RWPE2 (cell line): ENCODE measurements around the gene USH2A.
A peak's percentile ranks its signal among the peaks of the same experiment; 100 is the strongest.

Experiments used
- ATAC-seq: fragments of 200-7000 bp; cut with Tn5 transposase; 3 replicates; pipeline ENCODE4 v1.9.1; 2021; ENCODE audit warnings: low read depth
- DNase-seq: peaks from one replicate; pipeline ENCODE4 v3.0.0-alpha.2; 2020; ENCODE audit warnings: low spot score
- H3K27ac ChIP-seq: fragments of 450-650 bp; 2 replicates; pipeline ENCODE4 v1.5.1; 2017; ENCODE audit warnings: mild to moderate bottlenecking; ENCODE audit not compliant: poor library complexity, severe bottlenecking
- H3K27me3 ChIP-seq: fragments of 250-450 bp; sonication (Bioruptor Pico); 2 replicates; pipeline ENCODE4 v1.5.1; 2021; ENCODE audit warnings: mild to moderate bottlenecking, moderate library complexity; ENCODE audit not compliant: insufficient read depth, poor library complexity, severe bottlenecking
- H3K36me3 ChIP-seq: fragments of 250-450 bp; sonication (Bioruptor Pico); 2 replicates; pipeline ENCODE4 v1.5.1; 2020; ENCODE audit warnings: low read depth, mild to moderate bottlenecking, moderate library complexity
- H3K4me1 ChIP-seq: fragments of 250-450 bp; sonication (Bioruptor Pico); 2 replicates; pipeline ENCODE4 v1.5.1; 2021; ENCODE audit warnings: mild to moderate bottlenecking, moderate library complexity; ENCODE audit not compliant: insufficient read depth, poor library complexity, severe bottlenecking
- H3K4me3 ChIP-seq: fragments of 250-450 bp; sonication (Bioruptor Pico); 2 replicates; pipeline ENCODE4 v1.5.1; 2021; ENCODE audit warnings: mild to moderate bottlenecking, moderate library complexity; ENCODE audit not compliant: severe bottlenecking
- H3K9me3 ChIP-seq: fragments of 250-450 bp; sonication (Bioruptor Pico); 2 replicates; pipeline ENCODE4 v1.5.1; 2021; ENCODE audit warnings: mild to moderate bottlenecking, moderate library complexity; ENCODE audit not compliant: severe bottlenecking
- TF ChIP-seq, protein P1 (sequence below): fragments of 450-650 bp; IDR thresholded peaks from one replicate; pipeline ENCODE4 v1.5.1; 2017; ENCODE audit warnings: mild to moderate bottlenecking, moderate library complexity; ENCODE audit not compliant: poor library complexity, severe bottlenecking

Gene USH2A

DNA sequence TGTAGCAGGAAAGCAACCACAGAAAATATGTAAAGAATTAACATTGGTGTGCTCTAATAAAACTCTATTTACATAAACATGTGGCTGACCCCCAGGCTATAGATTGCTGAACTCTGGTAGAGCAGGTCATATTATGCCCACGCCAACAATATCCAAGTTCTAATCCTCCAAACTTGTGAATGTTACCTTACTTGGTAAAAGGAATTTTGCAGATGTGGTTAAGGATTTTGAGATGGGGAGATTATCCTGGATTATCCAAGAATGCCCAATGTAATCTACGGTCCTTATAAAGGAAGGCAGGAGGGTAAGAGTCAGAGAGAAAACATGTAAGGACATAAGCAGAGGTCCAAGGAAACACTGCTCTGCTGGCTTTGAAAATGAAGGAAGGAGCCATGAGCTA lies 201.0 kb downstream of the USH2A start:
- no peak for ATAC-seq
- H3K27ac ChIP-seq = no peak overlapping the region
- TF ChIP-seq, protein P1, sequence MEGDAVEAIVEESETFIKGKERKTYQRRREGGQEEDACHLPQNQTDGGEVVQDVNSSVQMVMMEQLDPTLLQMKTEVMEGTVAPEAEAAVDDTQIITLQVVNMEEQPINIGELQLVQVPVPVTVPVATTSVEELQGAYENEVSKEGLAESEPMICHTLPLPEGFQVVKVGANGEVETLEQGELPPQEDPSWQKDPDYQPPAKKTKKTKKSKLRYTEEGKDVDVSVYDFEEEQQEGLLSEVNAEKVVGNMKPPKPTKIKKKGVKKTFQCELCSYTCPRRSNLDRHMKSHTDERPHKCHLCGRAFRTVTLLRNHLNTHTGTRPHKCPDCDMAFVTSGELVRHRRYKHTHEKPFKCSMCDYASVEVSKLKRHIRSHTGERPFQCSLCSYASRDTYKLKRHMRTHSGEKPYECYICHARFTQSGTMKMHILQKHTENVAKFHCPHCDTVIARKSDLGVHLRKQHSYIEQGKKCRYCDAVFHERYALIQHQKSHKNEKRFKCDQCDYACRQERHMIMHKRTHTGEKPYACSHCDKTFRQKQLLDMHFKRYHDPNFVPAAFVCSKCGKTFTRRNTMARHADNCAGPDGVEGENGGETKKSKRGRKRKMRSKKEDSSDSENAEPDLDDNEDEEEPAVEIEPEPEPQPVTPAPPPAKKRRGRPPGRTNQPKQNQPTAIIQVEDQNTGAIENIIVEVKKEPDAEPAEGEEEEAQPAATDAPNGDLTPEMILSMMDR = no peak
- H3K4me1 ChIP-seq = no peaks in the 10 kb centered on the region
- no peaks in the 10 kb centered on the region for H3K9me3 ChIP-seq
- H3K27me3 ChIP-seq = no peaks in the 10 kb centered on the region
- DNase-seq = no peak
- H3K36me3 ChIP-seq = no peaks in the 10 kb centered on the region
- no peak overlapping the region for H3K4me3 ChIP-seq

DNA sequence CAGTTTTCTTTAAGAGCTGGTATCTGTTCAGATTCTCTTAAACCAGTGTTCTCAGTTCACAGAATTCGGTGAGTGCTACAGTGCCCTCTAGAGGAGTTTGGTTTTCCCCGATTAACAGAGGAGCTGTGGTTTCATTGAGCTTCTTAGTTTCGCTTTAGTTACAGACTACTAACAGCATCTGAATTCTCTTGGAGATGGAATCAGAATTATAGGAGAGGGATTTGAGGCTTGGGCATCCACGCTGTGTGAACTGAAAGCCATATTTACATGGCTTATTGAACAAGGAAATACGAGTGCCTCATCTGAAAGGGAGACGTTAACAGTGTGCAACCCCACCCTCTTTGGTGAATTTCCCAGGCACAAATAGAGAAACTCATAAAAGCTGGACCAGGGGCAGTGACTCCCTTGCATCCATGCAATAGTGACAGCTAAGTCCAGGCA lies 202.0 kb downstream of the USH2A start:
- no peaks in the 10 kb centered on the region for H3K36me3 ChIP-seq
- H3K27ac ChIP-seq = no peak overlapping the region
- peak overlapping the region; percentile 26 for H3K4me3 ChIP-seq
- TF ChIP-seq, protein P1 = peak; percentile 61
- ATAC-seq = peak; percentile 81
- no peak for DNase-seq
- H3K9me3 ChIP-seq = no peaks in the 10 kb centered on the region
- H3K27me3 ChIP-seq = no peaks in the 10 kb centered on the region
- H3K4me1 ChIP-seq = no peaks in the 10 kb centered on the region

DNA sequence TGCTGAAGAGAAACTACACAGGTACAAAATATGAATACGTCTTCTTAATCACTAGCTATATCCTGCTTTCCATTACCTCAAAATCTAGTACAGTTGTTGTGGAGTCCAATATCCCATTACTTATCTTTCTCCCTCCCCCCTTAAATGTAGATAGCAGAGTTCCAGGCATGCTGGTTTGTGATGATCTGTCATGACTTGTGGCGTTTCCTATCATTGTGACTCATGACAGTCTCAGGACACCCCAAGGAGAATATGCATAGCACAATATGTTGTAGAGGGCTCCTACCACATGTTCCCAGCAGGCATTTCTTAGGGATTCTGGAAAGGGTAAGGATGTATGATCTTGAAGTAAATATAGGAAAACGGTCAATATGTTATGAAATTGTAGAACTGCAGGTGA lies 206.9 kb downstream of the USH2A start:
- H3K36me3 ChIP-seq = no peaks in the 10 kb centered on the region
- ATAC-seq (no peak), DNase-seq (no peak)
- no peaks in the 10 kb centered on the region for H3K9me3 ChIP-seq
- no peak overlapping the region for H3K27ac ChIP-seq
- TF ChIP-seq, protein P1 = no peak
- H3K4me3 ChIP-seq = no peak overlapping the region
- no peaks in the 10 kb centered on the region for H3K4me1 ChIP-seq
- no peaks in the 10 kb centered on the region for H3K27me3 ChIP-seq

DNA sequence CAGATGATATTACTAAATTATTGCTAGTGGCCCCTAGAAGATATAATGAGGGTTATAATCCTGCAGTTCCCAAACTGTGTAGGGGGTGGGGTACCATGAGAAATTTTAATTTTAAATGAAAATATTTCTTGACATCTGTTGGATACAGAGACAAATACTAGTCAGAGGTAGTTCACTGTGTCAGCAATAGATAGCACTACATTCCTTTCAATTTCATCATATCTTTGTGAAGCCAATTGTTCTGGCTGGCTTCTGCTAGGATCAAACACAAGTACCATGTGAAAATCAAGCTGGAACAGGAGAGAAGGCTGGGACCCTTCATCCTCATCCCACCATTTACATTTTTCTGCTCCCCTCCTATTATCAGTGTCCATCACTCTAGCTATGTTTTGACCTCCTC lies 208.1 kb downstream of the USH2A start:
- ATAC-seq (no peak), DNase-seq (no peak)
- no peak overlapping the region for H3K27ac ChIP-seq
- TF ChIP-seq, protein P1 = no peak
- H3K36me3 ChIP-seq = no peaks in the 10 kb centered on the region
- H3K27me3 ChIP-seq = no peaks in the 10 kb centered on the region
- H3K4me3 ChIP-seq = no peak overlapping the region
- no peaks in the 10 kb centered on the region for H3K9me3 ChIP-seq
- H3K4me1 ChIP-seq = no peaks in the 10 kb centered on the region

- TF ChIP-seq, protein P1 = no peak
- Histone ChIP-seq H3K9me3 (no peaks in the 10 kb centered on the region), H3K27ac (no peak overlapping the region), H3K36me3 (no peaks in the 10 kb centered on the region), H3K4me1 (no peaks in the 10 kb centered on the region), H3K27me3 (no peaks in the 10 kb centered on the region), H3K4me3 (no peak overlapping the region)
- ATAC-seq (no peak), DNase-seq (no peak)
These were observed 210.4 kb downstream of the USH2A start for GRCh38 chr1:216212826-216213225.
